Natural killer cell treated with Interleukin-12 subunit alpha and Interleukin-12 subunit beta and Interleukin-15 and Interleukin-18, amount 100 ng/mL, for 72 hours (primary cell): ENCODE data around the gene SYVN1. TPM values are rescaled to one million over a fixed set of nuclear protein-coding genes. Genes with fewer than 3 reads are reported as not detected.
"Not testable (repeated sequence)": the region's sequence is repeated elsewhere in the genome, so short reads cannot be mapped to it uniquely, and the experiment has no call there.

Experiments
- ATAC-seq, 2 donors: fragments of 150-1000 bp; cut with Tn5 transposase in 1 of 2; sonication (Bioruptor Pico), chemical (Tn5 transposase) in 1 of 2; 2 replicates each; pipeline ENCODE4 v1.10.0; 2021
- DNase-seq: peaks from one replicate; pipeline ENCODE4 v3.0.0; 2022; ENCODE audit warnings: low spot score
- H3K27ac Mint-ChIP-seq, 2 donors: 1 replicate in 1 of 2; 2 replicates in 1 of 2; pipeline ENCODE4 v1.8.0; 2022; ENCODE audit warnings: mixed read lengths in 2 of 2, mild to moderate bottlenecking in 1 of 2, moderate library complexity in 1 of 2
- H3K27me3 Mint-ChIP-seq, 2 donors: 1 replicate in 1 of 2; 2 replicates in 1 of 2; pipeline ENCODE4 v1.8.0; 2022; ENCODE audit warnings: mixed read lengths in 2 of 2
- H3K36me3 Mint-ChIP-seq: one replicate; pipeline ENCODE4 v1.8.0; 2022; ENCODE audit warnings: mixed read lengths
- H3K4me1 Mint-ChIP-seq, 2 donors: 1 replicate in 1 of 2; 2 replicates in 1 of 2; pipeline ENCODE4 v1.8.0; 2022; ENCODE audit warnings: low read depth in 2 of 2, mixed read lengths in 2 of 2, mild to moderate bottlenecking in 1 of 2
- H3K4me3 Mint-ChIP-seq: one replicate; pipeline ENCODE4 v1.8.0; 2022; ENCODE audit warnings: mixed read lengths
- H3K9me3 Mint-ChIP-seq: 2 replicates; pipeline ENCODE4 v1.8.0; 2022; ENCODE audit warnings: mixed read lengths
- total RNA-seq, 2 donors: library from RNA; stranded (reverse); gene quantifications; one replicate each; pipeline ENCODE4 v1.2.3, GENCODE V29; 2022

The SYVN1 gene
- total RNA-seq, 2 donors from 2014 or later, result 78.8 to 80.1 TPM

GRCh38 chr11:65128182-65129145 is 5.9 kb downstream of the SYVN1 start:
- no peaks in the 10 kb centered on the region for H3K36me3 Mint-ChIP-seq
- DNase-seq (no peak), ATAC-seq (no peak)

DNA sequence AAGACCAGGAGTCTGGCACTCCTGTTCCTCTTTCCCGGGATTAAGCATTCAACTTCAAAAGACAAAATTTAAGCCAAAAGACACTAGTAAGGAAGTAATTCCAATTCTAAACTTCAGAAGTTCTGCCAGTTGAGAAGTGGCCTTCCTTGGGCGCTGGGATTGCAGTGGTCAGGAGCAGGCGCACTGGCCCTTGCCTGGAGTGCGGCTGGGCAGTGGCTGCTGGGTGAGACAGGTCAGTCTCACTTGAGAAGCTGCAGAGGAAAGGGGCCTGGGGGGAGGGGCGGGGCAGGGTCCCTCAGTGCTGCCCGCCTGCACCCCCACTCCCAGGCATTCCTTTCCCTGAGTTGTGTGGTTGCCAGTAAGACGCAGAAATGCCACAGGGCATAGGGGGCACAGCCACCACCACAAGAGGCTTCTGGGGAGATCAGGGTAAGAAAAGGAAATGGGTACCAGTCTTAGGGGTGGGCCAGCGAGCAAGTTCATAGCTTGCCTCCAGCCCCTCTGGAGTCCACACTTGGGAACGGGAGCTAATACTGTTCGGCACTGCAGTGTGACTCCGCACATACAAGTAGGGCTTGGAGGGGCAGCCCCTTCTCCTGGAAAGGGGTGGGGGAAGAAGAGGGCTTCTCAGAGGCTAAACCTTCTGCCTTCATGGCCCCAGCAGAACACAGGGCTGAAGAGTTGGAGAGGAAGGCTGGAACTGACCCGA is 6.7 kb downstream of the SYVN1 start:
- Mint-ChIP-seq H3K36me3 (no peaks in the 10 kb centered on the region), H3K27me3 (no peaks in the 10 kb centered on the region)

More at GRCh38 chr11:65128182-65129145, 5.9 kb downstream of the SYVN1 start:
- Mint-ChIP-seq H3K4me1 (peaks cover 16 to 29% of the 10 kb centered on the region in 2 donors), H3K27me3 (no peaks in the 10 kb centered on the region), H3K9me3 (no peaks in the 10 kb centered on the region), H3K4me3 (no peak overlapping the region), H3K27ac (no peak overlapping the region)

GRCh38 chr11:65126624-65127274 is 7.6 kb downstream of the SYVN1 start:
- Mint-ChIP-seq H3K4me1 (peaks cover 13 to 24% of the 10 kb centered on the region in 2 donors), H3K4me3 (no peak overlapping the region), H3K9me3 (no peaks in the 10 kb centered on the region), H3K36me3 (peaks cover 4% of the 10 kb centered on the region), H3K27ac (no peak overlapping the region), H3K27me3 (no peaks in the 10 kb centered on the region)
- no peak for ATAC-seq
- no peak for DNase-seq

More for the DNA sequence above, 6.7 kb downstream of the SYVN1 start:
- no peak overlapping the region for H3K27ac Mint-ChIP-seq
- no peak for DNase-seq
- H3K4me3 Mint-ChIP-seq, result no peak overlapping the region
- no peak for ATAC-seq
- peaks cover 8 to 21% of the 10 kb centered on the region in 2 donors for H3K4me1 Mint-ChIP-seq
- H3K9me3 Mint-ChIP-seq, result no peaks in the 10 kb centered on the region

GRCh38 chr11:65125197-65126056 is 8.9 kb downstream of the SYVN1 start:
- Mint-ChIP-seq H3K27me3 (no peaks in the 10 kb centered on the region), H3K36me3 (peaks cover 10% of the 10 kb centered on the region), H3K4me1 (peaks cover 25% of the 10 kb centered on the region in 2 donors), H3K27ac (no peak overlapping the region), H3K4me3 (no peak overlapping the region), H3K9me3 (no peaks in the 10 kb centered on the region)
- DNase-seq (no peak), ATAC-seq (no peak)

DNA sequence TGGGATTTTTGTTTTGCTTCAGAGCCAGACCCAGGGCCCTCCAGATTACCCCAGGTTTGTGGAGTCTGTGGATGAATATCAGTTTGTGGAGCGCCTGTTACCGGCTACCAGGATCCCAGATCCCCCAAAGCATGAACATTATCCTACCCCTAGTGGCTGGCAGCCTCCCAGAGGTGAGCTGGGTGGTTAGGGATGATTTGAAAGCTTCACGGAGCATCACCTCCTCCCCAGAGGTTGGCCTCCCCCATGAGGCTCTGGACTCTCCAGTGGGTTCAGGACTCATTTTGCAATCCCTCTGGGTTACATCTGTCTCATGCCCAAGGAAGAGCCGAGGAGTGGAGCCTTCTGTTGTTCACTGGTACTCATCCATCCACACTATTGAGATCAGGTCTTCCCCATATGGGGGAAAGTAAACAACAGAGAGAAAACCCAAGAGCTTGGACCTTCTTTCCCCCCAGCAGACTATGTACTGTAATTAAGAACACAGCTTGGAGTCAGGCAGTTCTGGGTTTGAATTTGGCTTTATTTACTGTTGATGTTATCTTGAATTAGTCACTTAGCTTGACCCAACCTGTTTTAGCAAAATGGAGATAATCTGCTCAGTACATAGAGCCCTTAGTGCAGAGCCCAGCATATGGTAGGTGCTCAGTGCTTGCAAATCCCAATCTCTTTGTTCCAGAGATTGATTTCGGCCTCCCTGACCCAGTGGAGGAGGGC is 9.7 kb downstream of the SYVN1 start:
- DNase-seq, result no peak
- Mint-ChIP-seq H3K27me3 (no peaks in the 10 kb centered on the region), H3K9me3 (no peaks in the 10 kb centered on the region), H3K36me3 (peaks cover 10% of the 10 kb centered on the region), H3K4me3 (peak overlapping the region; percentile 51), H3K4me1 (peaks cover 30 to 32% of the 10 kb centered on the region in 2 donors), H3K27ac (peak overlapping the region; percentile 44 to 52)
- no peak for ATAC-seq

- Mint-ChIP-seq H3K27me3 (no peaks in the 10 kb centered on the region), H3K4me3 (peak within 1 kb of the TSS; percentile 100), H3K36me3 (peaks cover 17% of the 10 kb centered on the region), H3K4me1 (peaks cover 36 to 44% of the 10 kb centered on the region in 2 donors), H3K9me3 (no peaks in the 10 kb centered on the region), H3K27ac (peak within 1 kb of the TSS; percentile 95 to 100)
- DNase-seq (peak; percentile 99), ATAC-seq (peak; percentile 91 to 94)
Observed at GRCh38 chr11:65121865-65122696, 12.2 kb downstream of the SYVN1 start, which contains the start of the genes FAU and MRPL49. FAU (minus strand) TSS chr11:65122134; CDS start chr11:65121813, 321 bp downstream. MRPL49 (plus strand) TSS chr11:65122321; CDS start chr11:65122347, 26 bp downstream.

DNA sequence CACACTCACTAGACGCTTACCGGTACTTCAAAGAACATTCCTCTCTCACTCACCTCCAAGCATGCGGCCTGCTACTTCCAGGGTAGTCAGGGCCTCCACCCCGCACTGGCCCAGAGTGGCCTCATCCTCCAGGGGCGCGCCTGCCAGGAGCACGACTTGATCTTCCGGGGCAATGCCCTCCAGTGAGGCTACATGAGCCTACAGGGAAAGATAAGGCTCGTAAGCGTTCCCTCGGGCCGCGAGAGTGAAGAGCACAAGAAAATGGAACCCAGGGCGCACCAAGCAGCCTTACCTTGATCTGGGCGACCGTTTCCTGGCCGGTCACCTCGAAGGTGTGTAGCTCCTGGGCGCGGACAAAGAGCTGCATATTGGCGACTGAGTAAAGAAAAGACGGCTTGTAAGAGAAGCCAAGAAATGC is 12.9 kb downstream of the SYVN1 start:
- H3K36me3 Mint-ChIP-seq, result peaks cover 17% of the 10 kb centered on the region
- no peaks in the 10 kb centered on the region for H3K27me3 Mint-ChIP-seq
- peak overlapping the region; percentile 100 for H3K4me3 Mint-ChIP-seq
- H3K27ac Mint-ChIP-seq, result peak overlapping the region; percentile 95 to 100
- H3K9me3 Mint-ChIP-seq, result no peaks in the 10 kb centered on the region
- peaks cover 34 to 44% of the 10 kb centered on the region in 2 donors for H3K4me1 Mint-ChIP-seq
- no peak for ATAC-seq
- no peak for DNase-seq

GRCh38 chr11:65120831-65121230 is 13.5 kb downstream of the SYVN1 start:
- H3K27ac Mint-ChIP-seq, result peak overlapping the region; percentile 95 to 100
- no peak for ATAC-seq
- peaks cover 32 to 44% of the 10 kb centered on the region in 2 donors for H3K4me1 Mint-ChIP-seq
- DNase-seq, result no peak
- no peaks in the 10 kb centered on the region for H3K9me3 Mint-ChIP-seq
- H3K4me3 Mint-ChIP-seq, result peak overlapping the region; percentile 100
- peaks cover 17% of the 10 kb centered on the region for H3K36me3 Mint-ChIP-seq
- H3K27me3 Mint-ChIP-seq, result no peaks in the 10 kb centered on the region

GRCh38 chr11:65119670-65119995 is 14.7 kb downstream of the SYVN1 start:
- Mint-ChIP-seq H3K27me3 (no peaks in the 10 kb centered on the region), H3K4me3 (peak overlapping the region; percentile 100), H3K9me3 (no peaks in the 10 kb centered on the region), H3K4me1 (peaks cover 32 to 44% of the 10 kb centered on the region in 2 donors), H3K27ac (peak overlapping the region; percentile 95 to 100), H3K36me3 (peaks cover 17% of the 10 kb centered on the region)
- ATAC-seq, result no peak
- no peak for DNase-seq

DNA sequence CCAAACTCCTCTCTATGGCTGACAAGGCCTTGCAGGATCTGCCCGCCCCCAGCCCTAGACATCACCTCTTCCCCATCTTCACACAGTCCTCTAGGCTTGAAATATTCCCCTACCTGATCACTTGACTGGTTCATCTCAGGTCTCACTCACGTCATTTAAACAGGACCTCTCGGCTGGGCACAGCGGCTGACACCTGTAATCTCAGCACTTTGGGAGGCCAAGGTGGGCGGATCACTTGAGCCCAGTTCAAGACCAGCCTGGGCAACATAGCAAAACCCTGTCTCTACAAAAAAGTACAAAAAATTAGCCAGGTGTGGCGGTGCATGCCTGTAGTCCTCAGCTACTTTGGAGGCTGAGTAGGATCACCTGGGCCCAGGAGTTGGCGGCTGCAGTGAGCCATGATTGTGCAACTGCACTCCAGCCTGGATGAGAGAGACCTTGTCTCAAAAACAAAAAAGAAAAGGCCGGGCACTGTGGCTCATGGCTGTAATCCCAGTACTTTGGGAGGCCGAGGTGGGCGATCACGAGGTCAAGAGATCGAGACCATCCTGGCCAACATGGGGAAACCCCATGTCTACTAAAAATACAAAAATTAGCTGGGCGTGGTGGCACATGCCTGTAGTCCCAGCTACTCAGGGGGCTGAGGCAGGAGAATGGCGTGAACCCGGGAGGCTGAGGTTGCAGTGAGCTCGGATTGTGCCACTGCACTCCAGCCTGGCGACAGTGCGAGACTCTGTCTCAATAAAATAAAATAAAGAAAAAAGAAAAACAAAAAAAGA is 15.2 kb downstream of the SYVN1 start:
- not testable (repeated sequence) for H3K9me3 Mint-ChIP-seq, H3K27me3 Mint-ChIP-seq, DNase-seq, ATAC-seq
- Mint-ChIP-seq H3K27ac (peak overlapping the region; percentile 95 to 100), H3K36me3 (peaks cover 17% of the 10 kb centered on the region), H3K4me1 (peaks cover 29 to 39% of the 10 kb centered on the region in 2 donors), H3K4me3 (peak overlapping the region; percentile 100)
